SK-N-SH (cell line): ENCODE results near the gene GPR17. TPM values are rescaled to one million over a fixed set of nuclear protein-coding genes. Genes with fewer than 3 reads are reported as not detected.
A peak's percentile ranks its signal among the peaks of the same experiment; 100 is the strongest.

Source experiments
- CTCF ChIA-PET: fragments of 300-600, 350-600 bp; formaldehyde crosslinking; extraction: SDS; loops from one replicate; lab custom pipeline; 2021; lab: Yijun Ruan, JAX
- POLR2A ChIA-PET: fragments of 350-600 bp; sonication (Branson Sonifier 250); formaldehyde crosslinking; extraction: SDS; loops from one replicate; lab custom pipeline; 2020; ENCODE audit warnings: antibody characterized with exemption, inconsistent platforms; lab: Yijun Ruan, JAX
- DNase-seq: peaks from one replicate; pipeline ENCODE4 v3.0.0; 2012
- H2AFZ ChIP-seq: fragments of 200-600 bp; sonication (generic); 2 replicates; pipeline ENCODE4 v1.8.1; 2016; ENCODE audit warnings: antibody characterized with exemption, mild to moderate bottlenecking, low read depth
- H3F3A ChIP-seq: fragments of 200-600 bp; sonication (generic); replicated peaks from 2 replicates; pipeline ENCODE3; 2016; ENCODE audit warnings: antibody characterized with exemption, mild to moderate bottlenecking; ENCODE audit not compliant: insufficient read depth
- H3K27ac ChIP-seq, 2 experiments: fragments of 200-500 bp in 1 of 2; fragments of 200-600 bp in 1 of 2; sonication (Bioruptor generic) in 1 of 2; sonication (generic), shearing (Covaris generic) in 1 of 2; 2 replicates each; pipeline versions ENCODE4 v1.5.1 to v1.6.1; 2014 to 2016; ENCODE audit warnings: low read depth in 2 of 2, inconsistent platforms in 1 of 2, low read length in 1 of 2, mild to moderate bottlenecking in 1 of 2, mixed read lengths in 1 of 2
- H3K27me3 ChIP-seq: fragments of 200-600 bp; sonication (generic), shearing (Covaris generic); 2 replicates; pipeline ENCODE4 v1.6.1; 2016; ENCODE audit warnings: mixed run types; ENCODE audit not compliant: insufficient read depth
- H3K36me3 ChIP-seq, 2 experiments: fragments of 200-500 bp in 1 of 2; fragments of 200-600 bp in 1 of 2; sonication (Bioruptor generic) in 1 of 2; sonication (generic) in 1 of 2; replicated peaks in 1 of 2; 2 replicates each; pipeline versions ENCODE3 to v1.5.1; 2014 to 2016; ENCODE audit warnings: low read length in 1 of 2, mild to moderate bottlenecking in 1 of 2; ENCODE audit not compliant: insufficient read depth in 2 of 2, control insufficient read depth in 1 of 2
- H3K4me1 ChIP-seq, 2 experiments: fragments of 200-500 bp in 1 of 2; fragments of 200-600 bp in 1 of 2; sonication (Bioruptor generic) in 1 of 2; sonication (generic), shearing (Covaris generic) in 1 of 2; 2 replicates each; pipeline versions ENCODE4 v1.5.1 to v1.6.1; 2014 to 2016; ENCODE audit warnings: low read depth in 1 of 2, low read length in 1 of 2, mixed run types in 1 of 2; ENCODE audit not compliant: insufficient read depth in 2 of 2, control insufficient read depth in 1 of 2
- H3K4me2 ChIP-seq: fragments of 200-600 bp; sonication (generic), shearing (Covaris generic); 2 replicates; pipeline ENCODE4 v1.6.1; 2017; ENCODE audit warnings: mixed run types
- H3K4me3 ChIP-seq, 2 experiments: fragments of 200-500 bp in 1 of 2; fragments of 200-600 bp in 1 of 2; sonication (Bioruptor generic) in 1 of 2; sonication (generic), shearing (Covaris generic) in 1 of 2; 2 replicates each; pipeline versions ENCODE4 v1.5.1 to v1.8.1; 2014 to 2016; ENCODE audit warnings: low read depth in 2 of 2, inconsistent platforms in 1 of 2, low read length in 1 of 2, mild to moderate bottlenecking in 1 of 2, mixed read lengths in 1 of 2, moderate library complexity in 1 of 2
- H3K79me2 ChIP-seq: fragments of 200-600 bp; sonication (generic); 2 replicates; pipeline ENCODE4 v1.8.1; 2017; ENCODE audit warnings: mild to moderate bottlenecking; ENCODE audit not compliant: insufficient read depth
- H3K9ac ChIP-seq: fragments of 200-600 bp; sonication (generic); 2 replicates; pipeline ENCODE4 v1.6.1; 2017; ENCODE audit warnings: mixed run types
- H3K9me2 ChIP-seq: fragments of 200-600 bp; sonication (generic); 2 replicates; pipeline ENCODE4 v1.6.1; 2017; ENCODE audit warnings: mixed run types
- H3K9me3 ChIP-seq: fragments of 200-600 bp; sonication (generic); 2 replicates; pipeline ENCODE4 v1.6.1; 2017; ENCODE audit warnings: mixed run types, mild to moderate bottlenecking, moderate library complexity
- H4K20me1 ChIP-seq: fragments of 200-600 bp; sonication (generic); 2 replicates; pipeline ENCODE4 v1.6.1; 2017; ENCODE audit warnings: mild to moderate bottlenecking, mixed run types; ENCODE audit not compliant: insufficient read depth
- CHD2 ChIP-seq: fragments of 150-350 bp; IDR thresholded peaks from 2 replicates; pipeline ENCODE4 v1.6.1; 2018; ENCODE audit warnings: low read length; ENCODE audit not compliant: partially characterized antibody
- ELF1 ChIP-seq: IDR thresholded peaks from 2 replicates; pipeline ENCODE4 v1.4.0; 2012
- EP300 ChIP-seq, 2 experiments: IDR thresholded peaks; 2 replicates each; pipeline versions ENCODE4 v1.4.0 to v1.6.1; 2012; ENCODE audit warnings: borderline replicate concordance in 1 of 2, low read depth in 1 of 2, low read length in 1 of 2
- EZH2phosphoT487 ChIP-seq: fragments of 200-600 bp; sonication (generic); IDR thresholded peaks from 2 replicates; pipeline ENCODE4 v1.6.1; 2017; ENCODE audit warnings: low read depth, mixed run types, mild to moderate bottlenecking, antibody characterized with exemption, moderate library complexity, borderline replicate concordance
- FOSL2 ChIP-seq: IDR thresholded peaks from 2 replicates; pipeline ENCODE4 v1.4.0; 2012; ENCODE audit warnings: low read depth, mild to moderate bottlenecking, moderate library complexity, borderline replicate concordance
- FOXM1 ChIP-seq: IDR thresholded peaks from 2 replicates; pipeline ENCODE4 v1.4.0; 2012; ENCODE audit warnings: low read depth, mild to moderate bottlenecking
- GABPA ChIP-seq: IDR thresholded peaks from 2 replicates; pipeline ENCODE4 v1.4.0; 2012; ENCODE audit warnings: low read depth, mild to moderate bottlenecking
- JUND ChIP-seq: IDR thresholded peaks from 2 replicates; pipeline ENCODE4 v1.4.0; 2012
- NFIC ChIP-seq: IDR thresholded peaks from 2 replicates; pipeline ENCODE4 v1.4.0; 2012; ENCODE audit warnings: borderline replicate concordance
- POLR2AphosphoS5 ChIP-seq: IDR thresholded peaks from 2 replicates; pipeline ENCODE4 v1.6.1; 2012; ENCODE audit warnings: low read depth, low read length
- RAD21 ChIP-seq: IDR thresholded peaks from 2 replicates; pipeline ENCODE4 v1.6.1; 2012; ENCODE audit warnings: mild to moderate bottlenecking, low read length
- RCOR1 ChIP-seq: fragments of 150-350 bp; IDR thresholded peaks from 2 replicates; pipeline ENCODE4 v1.6.1; 2017; ENCODE audit warnings: antibody characterized with exemption, low read length
- RXRA ChIP-seq: IDR thresholded peaks from 2 replicates; pipeline ENCODE4 v1.4.0; 2012; ENCODE audit warnings: low read depth, mild to moderate bottlenecking, borderline replicate concordance
- SIN3A ChIP-seq: IDR thresholded peaks from 2 replicates; pipeline ENCODE4 v1.6.1; 2012; ENCODE audit warnings: low read depth, mild to moderate bottlenecking, low read length, moderate library complexity, borderline replicate concordance
- SMC3 ChIP-seq: IDR thresholded peaks from 2 replicates; pipeline ENCODE4 v1.6.1; 2012; ENCODE audit warnings: low read depth, low read length, improper control_type of control experiment
- TCF12 ChIP-seq: IDR thresholded peaks from 2 replicates; pipeline ENCODE4 v1.4.0; 2012
- YY1 ChIP-seq: IDR thresholded peaks from 2 replicates; pipeline ENCODE4 v1.4.0; 2012; ENCODE audit warnings: low read depth, mild to moderate bottlenecking
- WGBS: methylation state at CpG from one replicate; pipeline ENCODE4 v1.1.6; 2017; ENCODE audit warnings: low lambda C conversion rate; 5-methylcytosine and 5-hydroxymethylcytosine counted together
- polyA plus RNA-seq, 3 experiments: library from polyadenylated mRNA; depleted of rRNA; stranded (reverse); fragments of >200 nt; gene quantifications; 2 replicates each; pipeline ENCODE4 v1.2.3, GENCODE V29; 2012
- TF ChIP-seq, protein P1 (sequence below): fragments of 150-350 bp; IDR thresholded peaks from 2 replicates; pipeline ENCODE4 v1.6.1; 2017; ENCODE audit warnings: antibody characterized with exemption, low read length, low read depth, borderline replicate concordance
- TF ChIP-seq, protein P2 (sequence below): fragments of 200-600 bp; sonication (generic); IDR thresholded peaks from 2 replicates; pipeline ENCODE4 v1.6.1; 2017; ENCODE audit warnings: antibody characterized with exemption, mild to moderate bottlenecking, moderate library complexity
- TF ChIP-seq, protein P3 (sequence below): IDR thresholded peaks from 2 replicates; pipeline ENCODE4 v1.4.0; 2012; ENCODE audit warnings: low read depth
- TF ChIP-seq, protein P4 (sequence below): IDR thresholded peaks from 2 replicates; pipeline ENCODE4 v1.4.0; 2012; ENCODE audit warnings: low read depth, borderline replicate concordance

The GPR17 gene
- polyA plus RNA-seq, 1 of the 3 experiments (the other 2 are of a cell fraction): 0.03 TPM

DNA sequence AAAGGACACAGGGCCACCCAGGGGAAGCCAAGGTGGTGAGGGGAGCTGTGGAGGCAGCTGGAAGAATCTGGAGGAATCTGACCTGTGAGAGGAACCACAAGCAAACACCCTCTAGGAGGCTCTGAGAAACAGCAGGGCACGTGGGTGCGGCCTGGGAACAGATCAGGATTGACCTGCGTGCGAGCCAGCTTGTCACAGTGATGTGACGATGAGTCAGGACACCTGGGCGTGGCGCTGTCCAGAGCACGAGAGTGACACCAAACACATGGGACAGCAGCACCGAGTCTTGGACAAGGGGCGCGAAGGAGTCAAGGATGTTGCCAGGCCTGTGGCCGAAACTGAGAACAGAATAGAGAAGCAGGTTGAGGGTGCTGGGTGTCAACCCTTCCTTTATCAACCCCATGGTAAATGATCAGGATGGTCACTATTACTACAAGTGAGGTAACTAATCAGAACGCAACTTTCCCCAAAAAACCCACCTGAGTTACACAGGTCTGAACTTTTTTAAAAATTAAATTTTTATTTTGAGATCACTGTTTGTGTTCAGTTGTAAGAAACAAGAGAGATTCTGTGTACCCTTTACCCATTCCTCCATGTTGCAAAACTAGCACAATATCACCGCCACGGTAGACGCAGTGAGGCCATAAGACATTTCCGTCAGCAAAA lies 54.7 kb downstream of the GPR17 start:
- H4K20me1 ChIP-seq: no peaks in the 10 kb centered on the region
- peaks cover 15 to 31% of the 10 kb centered on the region in 2 experiments for H3K36me3 ChIP-seq
- H3K9me2 ChIP-seq: no peaks in the 10 kb centered on the region
- H3K27ac ChIP-seq: peak overlapping the region; percentile 64 to 95
- H3K9me3 ChIP-seq: no peaks in the 10 kb centered on the region
- H3K27me3 ChIP-seq: no peaks in the 10 kb centered on the region
- CTCF ChIA-PET: no interaction called here
- peaks cover 18% of the 10 kb centered on the region for H3F3A ChIP-seq
- no peak for DNase-seq
- H2AFZ ChIP-seq: peak overlapping the region; percentile 82
- peak overlapping the region; percentile 75 for H3K9ac ChIP-seq
- H3K4me1 ChIP-seq: peaks cover 6 to 17% of the 10 kb centered on the region in 2 experiments; a peak in 3 of 4 replicates
- peak overlapping the region; percentile 97 for H3K4me2 ChIP-seq
- H3K4me3 ChIP-seq: peak overlapping the region; percentile 60 to 81
- H3K79me2 ChIP-seq: peaks cover 30% of the 10 kb centered on the region
- TF ChIP-seq TCF12: no peak
- TF ChIP-seq, protein P1, sequence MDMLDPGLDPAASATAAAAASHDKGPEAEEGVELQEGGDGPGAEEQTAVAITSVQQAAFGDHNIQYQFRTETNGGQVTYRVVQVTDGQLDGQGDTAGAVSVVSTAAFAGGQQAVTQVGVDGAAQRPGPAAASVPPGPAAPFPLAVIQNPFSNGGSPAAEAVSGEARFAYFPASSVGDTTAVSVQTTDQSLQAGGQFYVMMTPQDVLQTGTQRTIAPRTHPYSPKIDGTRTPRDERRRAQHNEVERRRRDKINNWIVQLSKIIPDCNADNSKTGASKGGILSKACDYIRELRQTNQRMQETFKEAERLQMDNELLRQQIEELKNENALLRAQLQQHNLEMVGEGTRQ: no peak
- no peak for TF ChIP-seq RAD21
- TF ChIP-seq, protein P2, sequence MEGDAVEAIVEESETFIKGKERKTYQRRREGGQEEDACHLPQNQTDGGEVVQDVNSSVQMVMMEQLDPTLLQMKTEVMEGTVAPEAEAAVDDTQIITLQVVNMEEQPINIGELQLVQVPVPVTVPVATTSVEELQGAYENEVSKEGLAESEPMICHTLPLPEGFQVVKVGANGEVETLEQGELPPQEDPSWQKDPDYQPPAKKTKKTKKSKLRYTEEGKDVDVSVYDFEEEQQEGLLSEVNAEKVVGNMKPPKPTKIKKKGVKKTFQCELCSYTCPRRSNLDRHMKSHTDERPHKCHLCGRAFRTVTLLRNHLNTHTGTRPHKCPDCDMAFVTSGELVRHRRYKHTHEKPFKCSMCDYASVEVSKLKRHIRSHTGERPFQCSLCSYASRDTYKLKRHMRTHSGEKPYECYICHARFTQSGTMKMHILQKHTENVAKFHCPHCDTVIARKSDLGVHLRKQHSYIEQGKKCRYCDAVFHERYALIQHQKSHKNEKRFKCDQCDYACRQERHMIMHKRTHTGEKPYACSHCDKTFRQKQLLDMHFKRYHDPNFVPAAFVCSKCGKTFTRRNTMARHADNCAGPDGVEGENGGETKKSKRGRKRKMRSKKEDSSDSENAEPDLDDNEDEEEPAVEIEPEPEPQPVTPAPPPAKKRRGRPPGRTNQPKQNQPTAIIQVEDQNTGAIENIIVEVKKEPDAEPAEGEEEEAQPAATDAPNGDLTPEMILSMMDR: no peak
- TF ChIP-seq, protein P3, sequence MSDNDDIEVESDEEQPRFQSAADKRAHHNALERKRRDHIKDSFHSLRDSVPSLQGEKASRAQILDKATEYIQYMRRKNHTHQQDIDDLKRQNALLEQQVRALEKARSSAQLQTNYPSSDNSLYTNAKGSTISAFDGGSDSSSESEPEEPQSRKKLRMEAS: no peak
- TF ChIP-seq, protein P4, sequence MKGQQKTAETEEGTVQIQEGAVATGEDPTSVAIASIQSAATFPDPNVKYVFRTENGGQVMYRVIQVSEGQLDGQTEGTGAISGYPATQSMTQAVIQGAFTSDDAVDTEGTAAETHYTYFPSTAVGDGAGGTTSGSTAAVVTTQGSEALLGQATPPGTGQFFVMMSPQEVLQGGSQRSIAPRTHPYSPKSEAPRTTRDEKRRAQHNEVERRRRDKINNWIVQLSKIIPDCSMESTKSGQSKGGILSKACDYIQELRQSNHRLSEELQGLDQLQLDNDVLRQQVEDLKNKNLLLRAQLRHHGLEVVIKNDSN: no peak
- TF ChIP-seq RCOR1: no peak
- no peak for TF ChIP-seq FOXM1
- TF ChIP-seq EP300 (IDR thresholded peaks at IDR 0.05; ENCODE audit: borderline replicate concordance in 1 of 2, low read depth in 1 of 2, low read length in 1 of 2): no peak
- no peak for TF ChIP-seq FOSL2
- no peak for TF ChIP-seq NFIC
- POLR2A ChIA-PET: interaction anchor here (0.6 to 1.0 kb wide), 4 partner anchors 11 to 174 kb away, joined by 3 to 7 read pairs (median 4); partner anchors contain the start of gene IWS1
- 60% methylated on average over 17 of the region's 17 CpGs for WGBS

DNA sequence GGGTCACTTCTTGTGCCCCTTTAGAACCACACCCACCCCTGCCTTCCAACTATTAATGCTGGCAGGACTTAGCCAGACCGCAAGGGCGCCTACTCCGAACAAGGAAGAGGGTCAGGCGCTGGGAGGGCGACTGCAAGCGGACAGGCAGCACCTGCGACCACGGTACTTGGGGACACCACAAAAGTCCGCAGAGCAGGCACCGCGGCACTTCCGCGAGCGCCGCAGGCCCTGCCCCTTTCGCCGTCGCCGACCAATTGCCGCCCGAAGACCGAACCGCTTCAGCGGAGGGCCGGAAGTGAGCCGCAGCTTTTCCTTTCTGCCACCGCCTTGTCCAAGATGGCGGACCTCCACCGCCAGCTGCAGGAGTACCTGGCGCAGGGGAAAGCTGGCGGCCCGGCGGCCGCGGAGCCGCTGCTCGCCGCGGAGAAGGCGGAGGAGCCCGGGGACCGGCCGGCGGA lies 55.3 kb downstream of the GPR17 start, which contains the start of gene SFT2D3:
Gene SFT2D3, plus strand, starts transcription at position 305 of the 458 bp plus-strand sequence. Its CDS starts 32 bp downstream, at position 337.
- CTCF ChIA-PET: interaction anchor here (0.7 to 4.8 kb wide), 2 partner anchors 51 to 110 kb away, joined by 3 to 19 read pairs; no protein-coding TSS in a partner anchor
- Histone ChIP-seq H2AFZ (peak within 1 kb of the TSS; percentile 82), H3K36me3 (peaks cover 21 to 37% of the 10 kb centered on the region in 2 experiments), H3K9ac (peak within 1 kb of the TSS; percentile 75), H3K27ac (peak within 1 kb of the TSS; percentile 64 to 95), H3F3A (peaks cover 24% of the 10 kb centered on the region), H3K9me2 (no peaks in the 10 kb centered on the region), H3K27me3 (no peaks in the 10 kb centered on the region), H4K20me1 (no peaks in the 10 kb centered on the region), H3K4me3 (peak within 1 kb of the TSS; percentile 60 to 81), H3K4me2 (peak within 1 kb of the TSS; percentile 97), H3K79me2 (peaks cover 30% of the 10 kb centered on the region), H3K9me3 (no peaks in the 10 kb centered on the region), H3K4me1 (peaks cover 6 to 16% of the 10 kb centered on the region in 2 experiments; a peak in 3 of 4 replicates)
- peak; percentile 95 for DNase-seq
- POLR2A ChIA-PET: interaction anchor here (0.6 to 1.3 kb wide), 5 partner anchors 9 to 175 kb away, joined by 3 to 7 read pairs (median 5); partner anchors contain the start of gene IWS1
- no CpG with 5 or more reads among the region's 44 CpGs for WGBS
- TF ChIP-seq NFIC (no peak), SIN3A (no peak; the same call in 1 of the 2 replicates), RCOR1 (peak; percentile 21; the same call in 1 of the 2 replicates), POLR2AphosphoS5 (peak; percentile 93), JUND (no peak), SMC3 (no peak), YY1 (peak; percentile 94), RXRA (no peak), GABPA (peak; percentile 79), CHD2 (peak; percentile 65), EP300 (IDR thresholded peaks at IDR 0.05; ENCODE audit: borderline replicate concordance in 1 of 2, low read depth in 1 of 2, low read length in 1 of 2) (no peak), EZH2phosphoT487 (no peak), ELF1 (peak; percentile 91)
- TF ChIP-seq, protein P3: 0 out of 2 replicates have a peak, but pooled peaks have one; percentile 13
